ENCODE results near the gene CARMIL1.
A peak's percentile ranks its signal among the peaks of the same experiment; 100 is the strongest.

CARMIL1 gene

DNA sequence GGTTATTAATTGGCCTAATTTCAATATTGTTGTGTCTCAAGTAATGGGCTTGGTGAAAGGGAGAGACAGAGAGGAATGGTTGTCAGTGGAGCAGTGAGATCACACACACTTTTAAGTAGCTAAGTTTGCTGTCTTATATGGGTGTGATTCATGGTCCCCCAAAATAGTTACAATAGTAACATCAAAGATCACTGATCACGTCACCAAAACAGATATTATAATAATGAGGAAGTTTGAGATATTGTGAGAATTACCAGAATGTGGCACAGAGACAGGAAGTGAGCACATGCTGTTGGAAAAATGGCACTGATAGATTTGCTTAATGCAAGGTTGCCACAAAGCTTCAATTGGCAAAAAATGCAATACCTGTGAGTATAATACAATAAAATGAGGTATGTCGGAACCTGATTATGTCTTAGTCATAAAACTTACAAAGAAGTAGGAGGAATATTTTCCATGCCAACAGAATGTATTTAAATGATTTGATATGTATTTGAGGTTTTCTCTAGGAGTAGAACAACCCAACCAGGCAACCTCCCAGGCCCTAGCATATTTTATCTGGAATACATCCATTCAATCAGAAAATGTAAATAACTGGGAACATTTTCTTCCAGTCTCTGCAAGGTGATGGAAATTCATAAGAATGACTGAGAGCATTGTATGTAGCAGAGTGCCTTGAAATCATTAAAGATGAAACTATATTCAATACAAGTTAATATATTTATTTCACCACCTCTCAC, 167.8 kb downstream of the CARMIL1 start:
- no peak for DNase-seq

GRCh38 chr6:25447570-25447929, 168.4 kb downstream of the CARMIL1 start:
- peak in 1 of 14 donors; percentile 3 for DNase-seq

GRCh38 chr6:25448965-25449538, 169.9 kb downstream of the CARMIL1 start:
- no peak for DNase-seq

GRCh38 chr6:25449774-25450173, 170.6 kb downstream of the CARMIL1 start:
- peak in 4 of 14 donors; percentile 2 to 47 (median 6) for DNase-seq

DNA sequence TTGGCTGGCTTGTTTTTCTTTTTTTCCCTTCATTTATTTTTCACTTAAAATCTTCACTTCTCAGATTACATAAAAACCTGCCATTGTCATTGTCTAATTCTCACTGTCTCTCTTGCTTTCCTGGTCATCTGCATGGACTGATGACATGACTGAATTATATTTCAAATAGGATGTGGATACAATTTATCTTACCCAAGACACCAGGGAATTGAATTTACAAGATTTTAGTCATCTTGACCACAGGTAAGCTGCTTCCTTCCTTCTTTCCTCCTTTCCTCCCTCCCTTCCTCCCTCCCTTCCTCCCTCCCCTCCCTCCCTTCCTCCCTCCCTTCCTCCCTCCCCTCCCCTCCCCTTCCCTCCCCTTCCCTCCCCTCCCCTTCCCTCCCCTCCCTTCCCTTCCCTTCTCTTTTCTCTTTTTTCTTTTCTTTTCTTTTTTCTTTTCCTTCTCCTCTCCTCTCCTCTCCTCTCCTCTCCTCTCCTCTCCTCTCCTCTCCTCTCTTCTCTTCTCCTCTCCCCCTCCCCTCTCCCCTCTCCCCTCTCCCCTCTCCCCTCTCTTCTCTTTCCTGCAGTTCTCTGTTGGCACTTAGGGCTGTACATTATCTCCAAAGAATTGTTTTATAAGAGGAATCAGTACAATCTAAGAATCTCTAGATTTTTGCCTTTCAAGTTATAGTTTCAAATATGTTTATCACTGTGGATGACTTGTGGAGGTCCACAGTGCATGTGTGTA, 171.5 kb downstream of the CARMIL1 start:
- DNase-seq, result no peak

DNA sequence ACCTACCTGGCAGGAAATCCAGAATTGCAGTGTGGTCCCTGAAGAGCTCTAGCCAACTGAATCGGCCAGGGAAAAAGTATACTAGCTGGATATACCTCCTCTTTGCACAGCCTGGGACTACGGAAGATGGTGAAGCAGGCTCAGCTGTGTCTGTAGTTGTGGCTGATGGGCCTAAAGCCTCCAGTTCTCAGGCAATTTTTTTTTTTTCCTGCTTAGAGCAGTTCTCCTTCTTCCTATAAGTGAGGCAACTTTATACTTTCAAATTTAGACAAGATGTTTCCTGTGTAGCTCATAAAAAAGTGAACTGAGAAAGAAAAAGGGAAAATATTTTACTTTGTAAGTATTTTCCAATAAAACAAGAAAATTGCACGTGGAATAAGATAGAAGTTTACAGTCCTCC, 172.9 kb downstream of the CARMIL1 start:
- no peak for DNase-seq

GRCh38 chr6:25453288-25453687, 174.1 kb downstream of the CARMIL1 start:
- DNase-seq, result no peak

DNA sequence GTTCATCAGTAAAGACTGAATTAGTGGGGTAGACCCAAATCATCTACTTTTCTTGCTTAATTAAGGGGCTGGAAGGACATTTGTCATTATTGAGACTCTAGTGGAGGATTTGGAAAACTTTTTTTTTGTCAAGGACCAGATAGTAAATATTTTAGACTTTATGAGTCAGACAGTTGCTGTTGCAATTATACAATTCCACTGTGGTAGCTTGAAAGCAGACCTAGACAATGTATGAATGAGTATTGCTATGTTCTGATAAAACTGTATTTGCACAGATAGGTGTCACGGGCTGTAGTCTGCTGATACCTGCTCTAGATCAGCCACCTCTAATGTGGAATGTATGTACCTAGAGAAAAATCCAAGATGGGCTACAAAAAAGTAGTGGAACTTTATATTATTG, 175.0 kb downstream of the CARMIL1 start:
- no peak for DNase-seq

GRCh38 chr6:25456249-25457040, 177.3 kb downstream of the CARMIL1 start:
- DNase-seq, result no peak

DNA sequence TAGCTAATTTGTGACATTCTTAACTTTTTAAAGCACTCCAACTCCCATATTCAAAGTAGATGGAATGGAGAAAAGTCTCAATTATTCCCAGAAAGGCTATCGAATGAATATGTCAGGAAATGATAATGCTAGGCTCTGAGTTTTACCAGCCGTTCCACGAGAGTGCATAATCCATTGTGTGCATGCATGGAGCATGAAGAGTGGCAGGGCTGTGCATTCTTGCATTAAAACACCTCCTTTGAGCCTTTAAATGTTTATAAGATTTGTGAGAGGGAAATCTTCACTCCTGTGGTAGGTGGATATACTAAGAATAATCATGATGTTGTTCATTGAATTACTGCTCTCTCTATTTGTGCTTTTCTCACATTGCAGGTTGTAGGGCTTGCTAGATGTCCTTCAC, 178.3 kb downstream of the CARMIL1 start:
- DNase-seq, result no peak

DNA sequence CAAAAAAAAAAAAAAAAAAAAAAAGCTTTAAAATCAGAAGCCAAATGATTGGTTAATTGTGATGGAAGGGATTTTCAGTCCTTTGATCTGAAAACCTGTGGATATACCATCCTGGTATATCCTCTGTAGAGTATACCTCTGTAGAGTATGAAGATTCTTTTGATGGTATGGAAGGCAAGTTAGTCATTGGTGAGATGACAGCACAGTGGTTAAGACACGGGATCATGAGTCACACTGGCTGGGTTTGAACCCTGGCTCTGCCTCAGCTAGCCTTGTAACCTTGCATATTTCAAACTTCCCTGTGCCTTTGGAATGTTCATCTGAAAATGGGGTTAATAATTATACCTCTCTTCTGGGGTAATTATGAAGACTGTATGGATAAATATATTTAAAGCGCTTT, 179.3 kb downstream of the CARMIL1 start:
- DNase-seq, result no peak

DNA sequence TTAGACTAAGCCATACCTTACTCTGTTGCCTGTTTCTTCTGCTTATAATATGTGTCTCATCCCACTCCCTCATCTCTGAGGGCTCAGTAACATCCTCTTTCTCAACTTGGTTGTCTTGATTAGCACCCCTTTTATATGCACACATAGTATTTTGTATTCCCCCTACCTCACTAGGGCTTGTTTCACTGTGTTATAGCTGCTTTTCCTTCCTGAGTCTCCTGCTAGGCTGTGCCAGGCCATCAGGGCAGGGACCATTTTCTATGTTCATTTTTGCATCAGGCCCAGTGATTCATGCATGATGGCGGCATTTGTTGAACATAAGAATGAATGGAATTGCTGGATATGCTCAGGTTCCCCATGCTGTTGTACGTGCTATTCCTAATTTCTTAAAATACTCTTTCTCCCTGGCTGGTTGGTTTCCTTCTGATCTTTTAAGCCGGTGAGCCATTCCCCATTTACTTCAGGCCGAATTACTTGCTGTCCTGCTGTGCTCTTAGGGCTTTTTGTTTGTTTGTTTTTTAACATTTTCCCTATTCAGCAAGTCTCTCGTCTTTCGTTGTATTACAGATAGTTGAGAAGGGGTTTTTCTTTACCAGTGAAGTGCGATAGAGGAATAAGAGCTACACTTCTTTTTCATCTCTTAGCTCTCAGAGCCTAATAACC, 183.2 kb downstream of the CARMIL1 start:
- DNase-seq, result no peak

- no peak for DNase-seq
These were observed 184.3 kb downstream of the CARMIL1 start for GRCh38 chr6:25463441-25463840.

DNA sequence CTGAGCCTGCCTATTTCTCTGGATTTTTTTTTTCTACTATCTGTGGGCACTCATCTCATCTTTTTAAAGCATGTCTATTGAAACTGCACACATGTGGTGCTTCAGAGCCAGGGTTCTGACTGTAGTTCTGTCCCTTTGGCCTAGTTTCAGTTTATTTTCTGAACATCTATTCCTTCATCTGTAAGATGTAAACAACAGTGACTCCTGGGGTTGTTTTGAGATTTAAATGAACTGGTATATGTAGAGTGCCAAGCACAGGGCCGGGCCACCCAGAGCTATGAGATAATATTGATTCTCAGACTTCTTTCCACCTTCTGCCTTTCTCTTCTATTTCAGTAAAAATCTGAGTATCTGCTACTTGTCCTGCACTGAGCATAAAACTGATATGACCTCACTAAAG, 185.1 kb downstream of the CARMIL1 start:
- DNase-seq, result no peak

DNA sequence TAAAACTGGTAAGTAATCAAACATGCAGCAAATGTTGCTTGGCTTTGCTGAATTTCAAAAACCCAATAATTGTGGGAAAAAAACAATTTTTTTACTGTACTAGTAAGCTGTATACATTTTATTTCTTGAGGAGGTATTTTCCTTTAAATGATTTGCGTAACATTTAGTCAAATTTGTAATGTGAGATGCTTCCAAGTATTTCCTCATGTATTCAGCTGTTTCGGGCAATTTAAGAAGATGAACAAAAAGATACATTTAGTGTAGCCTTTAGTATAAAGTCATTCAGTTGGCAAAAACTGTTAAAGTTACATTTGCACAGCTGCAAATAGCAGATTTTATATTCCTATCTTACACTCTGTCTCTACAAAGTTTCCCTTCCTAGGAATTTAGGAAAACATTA, 186.8 kb downstream of the CARMIL1 start:
- DNase-seq, result no peak

GRCh38 chr6:25468881-25469280, 189.7 kb downstream of the CARMIL1 start:
- no peak for DNase-seq

- no peak for DNase-seq
These were observed 190.7 kb downstream of the CARMIL1 start for GRCh38 chr6:25469797-25470388.

DNA sequence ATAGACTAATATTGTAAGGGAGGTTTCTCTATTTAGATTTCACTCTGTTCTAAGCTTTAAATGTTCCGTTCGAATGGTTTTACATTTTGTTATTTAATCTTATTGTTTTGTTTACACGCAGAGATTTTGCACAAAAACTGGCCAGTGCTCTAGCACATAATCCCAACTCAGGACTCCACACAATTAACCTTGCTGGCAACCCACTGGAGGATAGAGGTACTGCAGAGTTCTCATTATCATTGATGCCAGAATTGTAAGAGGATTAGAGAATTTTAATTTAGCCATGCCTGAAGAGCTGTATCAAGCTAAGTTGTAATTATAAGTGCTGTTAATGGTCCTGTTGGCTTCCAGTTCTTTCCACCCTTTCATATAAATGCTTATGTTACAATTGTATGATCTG, 193.1 kb downstream of the CARMIL1 start:
- peak in 1 of 14 donors; percentile 27 for DNase-seq

DNA sequence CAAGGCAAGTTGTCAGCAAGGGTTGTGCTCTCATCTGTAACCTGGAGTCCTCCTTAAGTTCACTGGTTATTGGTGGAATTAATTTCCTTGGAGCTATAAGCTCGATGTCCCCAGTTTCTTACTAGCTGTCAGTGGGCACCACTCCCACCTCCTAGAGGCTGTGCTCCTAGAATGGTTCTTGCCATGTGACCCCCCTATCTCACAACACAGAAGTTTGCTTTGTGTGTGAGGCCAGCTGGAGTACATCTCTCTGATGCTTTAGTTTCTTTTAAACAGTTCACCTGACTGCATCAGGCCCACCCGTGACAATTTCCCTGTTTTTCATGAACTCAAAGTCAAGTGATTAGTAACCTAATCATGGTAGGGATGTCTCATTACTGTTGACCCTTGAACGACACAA, 193.7 kb downstream of the CARMIL1 start:
- DNase-seq, result no peak

GRCh38 chr6:25473447-25473846, 194.3 kb downstream of the CARMIL1 start:
- DNase-seq, result no peak

GRCh38 chr6:25476126-25476525, 197.0 kb downstream of the CARMIL1 start:
- no peak for DNase-seq

DNA sequence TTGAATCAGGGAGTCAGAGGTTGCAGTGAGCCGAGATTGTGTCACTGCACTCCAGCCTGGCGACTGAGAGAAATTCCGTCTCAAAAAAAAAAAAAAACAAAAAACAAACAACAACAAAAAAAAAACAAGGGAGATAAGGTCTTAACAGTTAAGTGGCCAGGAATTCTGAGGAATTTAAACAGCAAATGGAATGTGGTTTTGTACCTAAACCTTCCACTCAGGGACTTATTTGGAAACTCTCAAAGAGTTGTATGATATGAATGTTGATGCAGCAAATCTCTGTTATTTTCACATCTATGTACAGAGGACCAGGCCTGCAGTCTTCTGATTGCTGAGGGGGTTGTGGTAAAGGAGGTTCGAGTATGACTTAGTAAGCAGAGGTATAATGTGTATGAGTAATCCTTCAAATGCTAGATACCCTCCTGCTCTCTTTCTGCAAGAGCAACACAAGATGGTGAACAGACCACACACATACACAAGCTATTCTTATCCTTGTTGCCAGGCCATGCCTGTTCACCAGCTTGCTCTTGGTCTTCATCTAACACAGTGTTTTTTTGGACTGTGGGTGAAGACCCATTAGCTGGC, 197.9 kb downstream of the CARMIL1 start:
- no peak for DNase-seq

All from C1 segment of cervical spinal cord (tissue), 14 donors.